Transverse colon (tissue), 4 donors: Measurements from ENCODE around the gene BAIAP3. TPM values are rescaled to one million over a fixed set of nuclear protein-coding genes. Genes with fewer than 3 reads are reported as not detected.

ENCODE experiments used
- DNase-seq: peaks from one replicate; pipeline ENCODE4 v3.0.0-alpha.2; 2019
- H3K27ac ChIP-seq, 4 donors: fragments of 200-600 bp; sonication (generic); 2 replicates each; pipeline ENCODE4 v1.5.1; 2016 to 2018; ENCODE audit warnings: inconsistent platforms in 4 of 4
- H3K27me3 ChIP-seq: fragments of 200-600 bp; sonication (generic); 2 replicates; pipeline ENCODE4 v1.5.1; 2017; ENCODE audit warnings: inconsistent platforms
- H3K36me3 ChIP-seq, 4 donors: fragments of 200-600 bp; sonication (generic); 2 replicates each; pipeline ENCODE4 v1.5.1; 2017 to 2019; ENCODE audit warnings: inconsistent platforms in 4 of 4
- H3K4me1 ChIP-seq, 4 donors: fragments of 200-600 bp; sonication (generic); 2 replicates each; pipeline ENCODE4 v1.5.1; 2017 to 2020; ENCODE audit warnings: inconsistent platforms in 4 of 4
- H3K4me3 ChIP-seq, 4 donors: fragments of 200-600 bp; sonication (generic); 1 replicate in 1 of 4; 2 replicates in 3 of 4; pipeline versions ENCODE4 v1.5.1 to v1.6.1; 2017 to 2019; ENCODE audit warnings: inconsistent platforms in 4 of 4
- H3K9me3 ChIP-seq, 2 donors: fragments of 200-600 bp; sonication (generic); 2 replicates each; pipeline ENCODE4 v1.5.1; 2017 to 2019; ENCODE audit warnings: inconsistent platforms in 2 of 2
- EP300 ChIP-seq: sonication (generic); formaldehyde crosslinking; IDR thresholded peaks from one replicate; pipeline ENCODE4 v1.6.1; 2017; ENCODE audit warnings: antibody characterized with exemption, low read depth
- POLR2A ChIP-seq: fragments of 450-650 bp; IDR thresholded peaks from one replicate; pipeline ENCODE4 v1.6.1; 2016; ENCODE audit warnings: antibody characterized with exemption, mild to moderate bottlenecking, moderate library complexity
- POLR2AphosphoS5 ChIP-seq, 3 donors: sonication (generic); formaldehyde crosslinking; IDR thresholded peaks; one replicate each; pipeline ENCODE4 v1.6.1; 2016; ENCODE audit warnings: antibody characterized with exemption in 3 of 3
- WGBS, 2 donors: methylation state at CpG; one replicate each; pipeline ENCODE4 v1.1.5; 2018; ENCODE audit warnings: low coverage in 1 of 2; 5-methylcytosine and 5-hydroxymethylcytosine counted together
- in situ Hi-C, 4 donors: fragments of 200-750 bp; cut with MboI; loops; one replicate each; pipeline versions ENCODE4 v1.15.0 to v1.15.1; 2017; ENCODE audit warnings: low sequenced_read_pairs in 3 of 4, low pct_ligation_motif_present in 1 of 4, low pct_unique_long_range_greater_than_20kb in 1 of 4
- intact Hi-C: fragments of 100-400 bp; cut with DNase I; formaldehyde crosslinking; loops from one replicate; pipeline ENCODE4 v1.15.1; 2023; ENCODE audit warnings: low total_unique reads
- total RNA-seq, 4 donors: library from RNA; depleted of rRNA; stranded (reverse); fragments of >200 nt; gene quantifications; one replicate each; pipeline ENCODE4 v1.1.0, GENCODE V29; 2016
- TF ChIP-seq, protein P1 (sequence below), 5 experiments: fragments of 200-600 bp in 3 of 5; fragments of 450-650 bp in 2 of 5; sonication (generic) in 3 of 5; IDR thresholded peaks; 1 replicate in 2 of 5; 2 replicates in 3 of 5; pipeline ENCODE4 v1.5.1; 2016 to 2017; ENCODE audit warnings: antibody characterized with exemption in 5 of 5, inconsistent platforms in 3 of 5, mild to moderate bottlenecking in 2 of 5, moderate library complexity in 1 of 5

BAIAP3 gene
- total RNA-seq, 4 donors from 2014 or later, result 7.3 to 190 (median 11.4) TPM

- Histone ChIP-seq H3K27me3 (peaks cover 83% of the 10 kb centered on the region), H3K36me3 (no peaks in the 10 kb centered on the region), H3K9me3 (no peaks in the 10 kb centered on the region), H3K4me3 (no peak overlapping the region), H3K4me1 (peaks cover 0 to 10% (median 5%) of the 10 kb centered on the region in 4 donors), H3K27ac (no peak overlapping the region)
- WGBS, 2 donors, result 49% methylated on average over 38 of the region's 40 CpGs; no CpG with 5 or more reads in 1 of the 2 donors
- TF ChIP-seq POLR2A (no peak), EP300 (no peak), POLR2AphosphoS5 (IDR thresholded peaks at IDR 0.05) (no peak)
- TF ChIP-seq, protein P1, sequence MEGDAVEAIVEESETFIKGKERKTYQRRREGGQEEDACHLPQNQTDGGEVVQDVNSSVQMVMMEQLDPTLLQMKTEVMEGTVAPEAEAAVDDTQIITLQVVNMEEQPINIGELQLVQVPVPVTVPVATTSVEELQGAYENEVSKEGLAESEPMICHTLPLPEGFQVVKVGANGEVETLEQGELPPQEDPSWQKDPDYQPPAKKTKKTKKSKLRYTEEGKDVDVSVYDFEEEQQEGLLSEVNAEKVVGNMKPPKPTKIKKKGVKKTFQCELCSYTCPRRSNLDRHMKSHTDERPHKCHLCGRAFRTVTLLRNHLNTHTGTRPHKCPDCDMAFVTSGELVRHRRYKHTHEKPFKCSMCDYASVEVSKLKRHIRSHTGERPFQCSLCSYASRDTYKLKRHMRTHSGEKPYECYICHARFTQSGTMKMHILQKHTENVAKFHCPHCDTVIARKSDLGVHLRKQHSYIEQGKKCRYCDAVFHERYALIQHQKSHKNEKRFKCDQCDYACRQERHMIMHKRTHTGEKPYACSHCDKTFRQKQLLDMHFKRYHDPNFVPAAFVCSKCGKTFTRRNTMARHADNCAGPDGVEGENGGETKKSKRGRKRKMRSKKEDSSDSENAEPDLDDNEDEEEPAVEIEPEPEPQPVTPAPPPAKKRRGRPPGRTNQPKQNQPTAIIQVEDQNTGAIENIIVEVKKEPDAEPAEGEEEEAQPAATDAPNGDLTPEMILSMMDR (IDR thresholded peaks at IDR 0.05), result no peak
- in situ Hi-C loops (no loop called here), intact Hi-C loops (no loop called here)
- DNase-seq, result no peak
These were observed 45.3 kb upstream of the BAIAP3 start for GRCh38 chr16:1287982-1288670.

DNA sequence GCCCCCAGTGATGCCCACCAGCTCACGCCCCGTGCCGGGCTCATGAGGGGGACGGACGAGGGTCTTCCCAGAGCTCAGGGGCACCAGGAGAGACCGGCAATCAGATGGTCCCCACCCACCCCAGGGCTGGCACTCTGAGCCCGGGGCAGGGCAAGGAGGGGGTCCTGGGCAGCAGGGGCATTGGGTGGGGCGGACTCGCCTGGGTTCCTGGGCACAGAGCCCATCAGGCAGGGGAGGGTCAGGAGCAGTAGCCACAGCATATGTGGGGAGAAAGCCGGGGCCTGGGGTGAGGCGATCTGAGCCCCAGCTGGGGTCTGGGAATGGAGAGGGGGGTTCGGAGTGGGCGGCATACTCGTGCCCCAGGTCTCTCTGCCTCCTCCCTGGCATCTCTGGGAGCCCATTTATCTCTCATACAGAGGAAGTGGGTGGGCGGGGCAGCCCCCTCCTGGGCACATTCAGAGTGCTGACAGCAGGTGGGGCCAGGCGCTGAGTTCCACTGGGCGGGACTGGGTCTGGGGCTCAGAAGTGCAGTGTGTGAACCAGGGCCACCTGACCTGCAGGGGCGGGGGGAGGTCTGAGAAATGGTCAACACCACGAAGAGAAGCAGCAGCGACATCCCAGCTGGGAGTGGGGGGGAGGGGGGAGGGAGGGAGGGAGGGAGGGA is 44.5 kb upstream of the BAIAP3 start:
- Histone ChIP-seq H3K4me1 (peaks cover 0 to 10% (median 5%) of the 10 kb centered on the region in 4 donors), H3K36me3 (no peaks in the 10 kb centered on the region), H3K4me3 (no peak overlapping the region), H3K27ac (no peak overlapping the region), H3K27me3 (peaks cover 82% of the 10 kb centered on the region), H3K9me3 (no peaks in the 10 kb centered on the region)
- WGBS, 2 donors, result 0 to 46% methylated on average over 2 to 17 of the region's 20 CpGs
- DNase-seq, result no peak
- intact Hi-C loops, result no loop called here
- no peak for TF ChIP-seq EP300
- no peak for TF ChIP-seq POLR2A
- TF ChIP-seq POLR2AphosphoS5 (IDR thresholded peaks at IDR 0.05), result no peak
- TF ChIP-seq, protein P1 (IDR thresholded peaks at IDR 0.05), result no peak
- in situ Hi-C loops, result no loop called here

GRCh38 chr16:1289477-1289866 is 44.0 kb upstream of the BAIAP3 start:
- TF ChIP-seq EP300 (no peak), POLR2AphosphoS5 (IDR thresholded peaks at IDR 0.05) (no peak), POLR2A (no peak)
- TF ChIP-seq, protein P1 (IDR thresholded peaks at IDR 0.05), result no peak
- no peak for DNase-seq
- peaks cover 0 to 10% (median 5%) of the 10 kb centered on the region in 4 donors for H3K4me1 ChIP-seq
- peaks cover 85% of the 10 kb centered on the region for H3K27me3 ChIP-seq
- in situ Hi-C loops, result no loop called here
- H3K9me3 ChIP-seq, result no peaks in the 10 kb centered on the region
- H3K36me3 ChIP-seq, result no peaks in the 10 kb centered on the region
- H3K4me3 ChIP-seq, result no peak overlapping the region
- no peak overlapping the region for H3K27ac ChIP-seq
- 22% methylated on average over 16 of the region's 17 CpGs; no CpG with 5 or more reads in 1 of the 2 donors for WGBS, 2 donors
- intact Hi-C loops, result no loop called here

- H3K9me3 ChIP-seq, result no peaks in the 10 kb centered on the region
- WGBS, 2 donors, result 53% methylated on average over 22 of the region's 22 CpGs; no CpG with 5 or more reads in 1 of the 2 donors
- no peaks in the 10 kb centered on the region for H3K36me3 ChIP-seq
- intact Hi-C loops, result no loop called here
- peaks cover 0 to 10% (median 5%) of the 10 kb centered on the region in 4 donors for H3K4me1 ChIP-seq
- H3K27me3 ChIP-seq, result peaks cover 86% of the 10 kb centered on the region
- H3K4me3 ChIP-seq, result no peak overlapping the region
- TF ChIP-seq POLR2AphosphoS5 (IDR thresholded peaks at IDR 0.05) (no peak), EP300 (no peak), POLR2A (no peak)
- TF ChIP-seq, protein P1 (IDR thresholded peaks at IDR 0.05), result no peak
- no peak overlapping the region for H3K27ac ChIP-seq
- in situ Hi-C loops, result no loop called here
- DNase-seq, result no peak
These were observed 43.4 kb upstream of the BAIAP3 start for GRCh38 chr16:1290063-1290501.
